K562 (cell line): Measurements from ENCODE around the gene SPTAN1. TPM values are rescaled to one million over a fixed set of nuclear protein-coding genes. Genes with fewer than 3 reads are reported as not detected.

Experiments used
- HDAC1 ChIP-seq, 2 experiments: fragments of 450-650 bp; IDR thresholded peaks; 2 replicates each; pipeline ENCODE4 v1.6.1; 2016 to 2017; ENCODE audit warnings: inconsistent platforms in 1 of 2, mild to moderate bottlenecking in 1 of 2, moderate library complexity in 1 of 2
- POLR2B ChIP-seq: fragments of 450-650 bp; IDR thresholded peaks from 2 replicates; pipeline ENCODE4 v1.6.1; 2018; ENCODE audit warnings: low read depth; ENCODE audit not compliant: partially characterized antibody
- RBM17 ChIP-seq: fragments of 200-400 bp; formaldehyde crosslinking; IDR thresholded peaks from 2 replicates; pipeline ENCODE4 v1.6.1; 2017; ENCODE audit warnings: low read depth, mild to moderate bottlenecking, low read length, borderline replicate concordance
- STAG1 ChIP-seq: sonication (generic); formaldehyde crosslinking; IDR thresholded peaks from 2 replicates; pipeline ENCODE4 v1.5.0; 2020; ENCODE audit warnings: missing genetic modification reagents, borderline replicate concordance
- ZNF589 ChIP-seq: fragments of 200-800 bp; sonication (Bioruptor generic); IDR thresholded peaks from 2 replicates; pipeline ENCODE4 v1.6.1; 2016; ENCODE audit warnings: low read depth, missing genetic modification characterization, missing compliant biosample characterization
- ZNF639 ChIP-seq, 2 experiments: fragments of 200-800 bp in 1 of 2; sonication (Bioruptor generic) in 1 of 2; sonication (generic) in 1 of 2; formaldehyde crosslinking in 1 of 2; IDR thresholded peaks in 1 of 2; conservative IDR thresholded peaks in 1 of 2; 2 replicates each; pipeline versions ENCODE4 v1.5.0 to v1.6.1; 2016 to 2020; ENCODE audit warnings: missing compliant biosample characterization in 1 of 2, missing genetic modification characterization in 1 of 2, missing genetic modification reagents in 1 of 2
- ZNF668 ChIP-seq: fragments of 250-450 bp; sonication (Bioruptor Pico); IDR thresholded peaks from 2 replicates; pipeline ENCODE4 v1.8.0; 2022; ENCODE audit warnings: mild to moderate bottlenecking, inconsistent platforms
- polyA plus RNA-seq, 8 experiments: library from polyadenylated mRNA; depleted of rRNA in 4 of 8; stranded (reverse) in 5 of 8; unstranded in 3 of 8; fragments of >200 nt; fragmentation: Nextera tagmentation in 2 of 8; fragmentation: Illumina TruSeq in 1 of 8; extraction: Ambion mirVana in 2 of 8; extraction: Trizol in 1 of 8; gene quantifications; 2 replicates each; pipeline versions ENCODE4 v1.2.1 to v1.2.3, GENCODE V29; 2011 to 2014; ENCODE audit warnings: inconsistent platforms in 1 of 8, missing spikeins in 1 of 8
- total RNA-seq, 7 experiments: library from RNA; depleted of rRNA in 6 of 7; stranded (reverse); fragments of >200 nt in 6 of 7; fragmentation: Illumina TruSeq in 2 of 7; extraction: Trizol in 2 of 7; gene quantifications; 2 replicates each; pipeline versions ENCODE4 v1.2.1 to v1.2.3, GENCODE V29; 2011 to 2021; ENCODE audit warnings: low replicate concordance in 1 of 7
- TF ChIP-seq, protein P1 (sequence below): fragments of 450-650 bp; IDR thresholded peaks from 2 replicates; pipeline ENCODE4 v1.7.0; 2016; ENCODE audit warnings: borderline replicate concordance
- TF ChIP-seq, protein P2 (sequence below): fragments of 450-650 bp; formaldehyde crosslinking; IDR thresholded peaks from 2 replicates; pipeline ENCODE4 v1.4.0; 2020; ENCODE audit warnings: mild to moderate bottlenecking, moderate library complexity
- TF ChIP-seq, protein P3 (sequence below), 3 experiments: IDR thresholded peaks in 2 of 3; conservative IDR thresholded peaks in 1 of 3; 2 replicates each; pipeline ENCODE4 v1.5.1; 2011 to 2012; ENCODE audit warnings: low read length in 3 of 3, mild to moderate bottlenecking in 3 of 3, control low read depth in 2 of 3, improper control_type of control experiment in 1 of 3, inconsistent platforms in 1 of 3, low read depth in 1 of 3, mixed read lengths in 1 of 3, moderate library complexity in 1 of 3; ENCODE audit not compliant: insufficient read depth in 2 of 3
- TF ChIP-seq, protein P4 (sequence below): sonication (generic); formaldehyde crosslinking; IDR thresholded peaks from 2 replicates; pipeline ENCODE4 v1.8.0; 2022; ENCODE audit warnings: mild to moderate bottlenecking, low read depth, missing genetic modification reagents
- TF ChIP-seq, protein P5 (sequence below), 2 experiments: fragments of 450-650 bp; IDR thresholded peaks; 2 replicates each; pipeline ENCODE4 v1.6.1; 2016

Gene SPTAN1
- total and polyA plus RNA-seq, 9 of the 15 experiments (the other 6 are each of a cell fraction or from before 2014, with no cell fraction given): 1.5 to 13.5 (median 6.8) TPM

- TF ChIP-seq ZNF589 (peak; percentile 86), STAG1 (no peak), RBM17 (no peak), POLR2B (peak; percentile 43), ZNF668 (CRISPR knock-in tag) (no peak), HDAC1 (IDR thresholded peaks at IDR 0.05) (peak in 1 of 2 experiments; percentile 79; a peak in 2 of 4 replicates), ZNF639 (CRISPR knock-in tag; conservative IDR thresholded peaks at IDR 0.05 in 1 of 2, IDR thresholded peaks at IDR 0.05 in 1 of 2) (peak in 1 of 2 experiments; percentile 75; a peak in 2 of 4 replicates)
- TF ChIP-seq, protein P1, sequence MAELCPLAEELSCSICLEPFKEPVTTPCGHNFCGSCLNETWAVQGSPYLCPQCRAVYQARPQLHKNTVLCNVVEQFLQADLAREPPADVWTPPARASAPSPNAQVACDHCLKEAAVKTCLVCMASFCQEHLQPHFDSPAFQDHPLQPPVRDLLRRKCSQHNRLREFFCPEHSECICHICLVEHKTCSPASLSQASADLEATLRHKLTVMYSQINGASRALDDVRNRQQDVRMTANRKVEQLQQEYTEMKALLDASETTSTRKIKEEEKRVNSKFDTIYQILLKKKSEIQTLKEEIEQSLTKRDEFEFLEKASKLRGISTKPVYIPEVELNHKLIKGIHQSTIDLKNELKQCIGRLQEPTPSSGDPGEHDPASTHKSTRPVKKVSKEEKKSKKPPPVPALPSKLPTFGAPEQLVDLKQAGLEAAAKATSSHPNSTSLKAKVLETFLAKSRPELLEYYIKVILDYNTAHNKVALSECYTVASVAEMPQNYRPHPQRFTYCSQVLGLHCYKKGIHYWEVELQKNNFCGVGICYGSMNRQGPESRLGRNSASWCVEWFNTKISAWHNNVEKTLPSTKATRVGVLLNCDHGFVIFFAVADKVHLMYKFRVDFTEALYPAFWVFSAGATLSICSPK: no peak
- TF ChIP-seq, protein P2, sequence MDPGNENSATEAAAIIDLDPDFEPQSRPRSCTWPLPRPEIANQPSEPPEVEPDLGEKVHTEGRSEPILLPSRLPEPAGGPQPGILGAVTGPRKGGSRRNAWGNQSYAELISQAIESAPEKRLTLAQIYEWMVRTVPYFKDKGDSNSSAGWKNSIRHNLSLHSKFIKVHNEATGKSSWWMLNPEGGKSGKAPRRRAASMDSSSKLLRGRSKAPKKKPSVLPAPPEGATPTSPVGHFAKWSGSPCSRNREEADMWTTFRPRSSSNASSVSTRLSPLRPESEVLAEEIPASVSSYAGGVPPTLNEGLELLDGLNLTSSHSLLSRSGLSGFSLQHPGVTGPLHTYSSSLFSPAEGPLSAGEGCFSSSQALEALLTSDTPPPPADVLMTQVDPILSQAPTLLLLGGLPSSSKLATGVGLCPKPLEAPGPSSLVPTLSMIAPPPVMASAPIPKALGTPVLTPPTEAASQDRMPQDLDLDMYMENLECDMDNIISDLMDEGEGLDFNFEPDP (CRISPR knock-in tag): no peak
- TF ChIP-seq, protein P3, sequence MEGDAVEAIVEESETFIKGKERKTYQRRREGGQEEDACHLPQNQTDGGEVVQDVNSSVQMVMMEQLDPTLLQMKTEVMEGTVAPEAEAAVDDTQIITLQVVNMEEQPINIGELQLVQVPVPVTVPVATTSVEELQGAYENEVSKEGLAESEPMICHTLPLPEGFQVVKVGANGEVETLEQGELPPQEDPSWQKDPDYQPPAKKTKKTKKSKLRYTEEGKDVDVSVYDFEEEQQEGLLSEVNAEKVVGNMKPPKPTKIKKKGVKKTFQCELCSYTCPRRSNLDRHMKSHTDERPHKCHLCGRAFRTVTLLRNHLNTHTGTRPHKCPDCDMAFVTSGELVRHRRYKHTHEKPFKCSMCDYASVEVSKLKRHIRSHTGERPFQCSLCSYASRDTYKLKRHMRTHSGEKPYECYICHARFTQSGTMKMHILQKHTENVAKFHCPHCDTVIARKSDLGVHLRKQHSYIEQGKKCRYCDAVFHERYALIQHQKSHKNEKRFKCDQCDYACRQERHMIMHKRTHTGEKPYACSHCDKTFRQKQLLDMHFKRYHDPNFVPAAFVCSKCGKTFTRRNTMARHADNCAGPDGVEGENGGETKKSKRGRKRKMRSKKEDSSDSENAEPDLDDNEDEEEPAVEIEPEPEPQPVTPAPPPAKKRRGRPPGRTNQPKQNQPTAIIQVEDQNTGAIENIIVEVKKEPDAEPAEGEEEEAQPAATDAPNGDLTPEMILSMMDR (IDR thresholded peaks at IDR 0.05 in 2 of 3, conservative IDR thresholded peaks at IDR 0.05 in 1 of 3; ENCODE audit: insufficient read depth in 2 of 3, low read depth in 1 of 3, low read length in 3 of 3): peak in 2 of 3 experiments; percentile 6 to 8; a peak in 1 of 6 replicates
- TF ChIP-seq, protein P4, sequence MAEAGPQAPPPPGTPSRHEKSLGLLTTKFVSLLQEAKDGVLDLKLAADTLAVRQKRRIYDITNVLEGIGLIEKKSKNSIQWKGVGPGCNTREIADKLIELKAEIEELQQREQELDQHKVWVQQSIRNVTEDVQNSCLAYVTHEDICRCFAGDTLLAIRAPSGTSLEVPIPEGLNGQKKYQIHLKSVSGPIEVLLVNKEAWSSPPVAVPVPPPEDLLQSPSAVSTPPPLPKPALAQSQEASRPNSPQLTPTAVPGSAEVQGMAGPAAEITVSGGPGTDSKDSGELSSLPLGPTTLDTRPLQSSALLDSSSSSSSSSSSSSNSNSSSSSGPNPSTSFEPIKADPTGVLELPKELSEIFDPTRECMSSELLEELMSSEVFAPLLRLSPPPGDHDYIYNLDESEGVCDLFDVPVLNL: no peak
- TF ChIP-seq, protein P5, sequence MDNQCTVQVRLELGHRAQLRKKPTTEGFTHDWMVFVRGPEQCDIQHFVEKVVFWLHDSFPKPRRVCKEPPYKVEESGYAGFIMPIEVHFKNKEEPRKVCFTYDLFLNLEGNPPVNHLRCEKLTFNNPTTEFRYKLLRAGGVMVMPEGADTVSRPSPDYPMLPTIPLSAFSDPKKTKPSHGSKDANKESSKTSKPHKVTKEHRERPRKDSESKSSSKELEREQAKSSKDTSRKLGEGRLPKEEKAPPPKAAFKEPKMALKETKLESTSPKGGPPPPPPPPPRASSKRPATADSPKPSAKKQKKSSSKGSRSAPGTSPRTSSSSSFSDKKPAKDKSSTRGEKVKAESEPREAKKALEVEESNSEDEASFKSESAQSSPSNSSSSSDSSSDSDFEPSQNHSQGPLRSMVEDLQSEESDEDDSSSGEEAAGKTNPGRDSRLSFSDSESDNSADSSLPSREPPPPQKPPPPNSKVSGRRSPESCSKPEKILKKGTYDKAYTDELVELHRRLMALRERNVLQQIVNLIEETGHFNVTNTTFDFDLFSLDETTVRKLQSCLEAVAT (IDR thresholded peaks at IDR 0.05): peak in 1 of 2 experiments; percentile 20; a peak in 1 of 4 replicates
These were observed at the start of gene SPTAN1 (continued) for GRCh38 chr9:128552153-128552743.
